GM20000 (cell line): ENCODE measurements around the gene UTP3.
A peak's percentile ranks its signal among the peaks of the same experiment; 100 is the strongest.

Source experiments
- DNase-seq: peaks from one replicate; pipeline ENCODE4 v3.0.0; 2012; ENCODE audit warnings: low spot score
- CTCF ChIP-seq: IDR thresholded peaks from 2 replicates; pipeline ENCODE4 v1.5.1; 2012; ENCODE audit warnings: mild to moderate bottlenecking, control low read depth; ENCODE audit errors: extremely low read depth, missing control alignments

The UTP3 gene

GRCh38 chr4:70705183-70706043 lies 17.1 kb downstream of the UTP3 start:
- TF ChIP-seq CTCF, result no peak
- DNase-seq, result peak; percentile 87

- DNase-seq, result no peak
- TF ChIP-seq CTCF, result no peak
Observed at GRCh38 chr4:70706044-70706461, 17.7 kb downstream of the UTP3 start.

- no peak for DNase-seq
- TF ChIP-seq CTCF, result no peak
Observed at GRCh38 chr4:70706516-70706915, 18.2 kb downstream of the UTP3 start.

GRCh38 chr4:70709611-70710205 lies 21.4 kb downstream of the UTP3 start:
- TF ChIP-seq CTCF, result no peak
- no peak for DNase-seq

GRCh38 chr4:70711599-70711998 lies 23.3 kb downstream of the UTP3 start:
- DNase-seq, result no peak
- TF ChIP-seq CTCF, result no peak

GRCh38 chr4:70712150-70712549 lies 23.8 kb downstream of the UTP3 start:
- no peak for TF ChIP-seq CTCF
- no peak for DNase-seq
